K562 (cell line): ENCODE measurements around the gene MPV17L2. TPM values are rescaled to one million over a fixed set of nuclear protein-coding genes. Genes with fewer than 3 reads are reported as not detected.
A peak's percentile ranks its signal among the peaks of the same experiment; 100 is the strongest.

Experiments used
- E2F6 ChIP-seq, 2 experiments: IDR thresholded peaks; 2 replicates each; pipeline ENCODE4 v1.6.1; 2011; ENCODE audit warnings: borderline replicate concordance in 1 of 2, control low read depth in 1 of 2, low read depth in 1 of 2, low read length in 1 of 2, mild to moderate bottlenecking in 1 of 2, mixed read lengths in 1 of 2, moderate library complexity in 1 of 2; ENCODE audit not compliant: insufficient read depth in 1 of 2, insufficient read length in 1 of 2, poor library complexity in 1 of 2, severe bottlenecking in 1 of 2; ENCODE audit errors: extremely low read depth in 1 of 2
- FOXJ2 ChIP-seq: fragments of 200-800 bp; sonication (Bioruptor generic); IDR thresholded peaks from 2 replicates; pipeline ENCODE4 v1.6.1; 2016; ENCODE audit warnings: missing genetic modification characterization, missing compliant biosample characterization
- LCOR ChIP-seq: sonication (generic); formaldehyde crosslinking; IDR thresholded peaks from 2 replicates; pipeline ENCODE4 v1.8.0; 2022; ENCODE audit warnings: mild to moderate bottlenecking, missing genetic modification reagents
- MAFK ChIP-seq: IDR thresholded peaks from 2 replicates; pipeline ENCODE4 v1.6.1; 2011; ENCODE audit warnings: low read length, improper control_type of control experiment
- NCOA4 ChIP-seq: fragments of 450-650 bp; IDR thresholded peaks from 2 replicates; pipeline ENCODE4 v1.6.1; 2018; ENCODE audit warnings: mild to moderate bottlenecking; ENCODE audit not compliant: partially characterized antibody
- OTX1 ChIP-seq: fragments of 450-650 bp; formaldehyde crosslinking; IDR thresholded peaks from 2 replicates; pipeline ENCODE4 v1.4.0; 2022; ENCODE audit warnings: mild to moderate bottlenecking
- POLR2G ChIP-seq: fragments of 200-400 bp; formaldehyde crosslinking; IDR thresholded peaks from 2 replicates; pipeline ENCODE4 v1.6.1; 2017; ENCODE audit warnings: low read depth, mild to moderate bottlenecking, antibody characterized with exemption, low read length, moderate library complexity
- POLR2H ChIP-seq: IDR thresholded peaks from 2 replicates; pipeline ENCODE4 v1.6.1; 2016; ENCODE audit warnings: missing genetic modification characterization, low read depth, mild to moderate bottlenecking, control low read depth, missing compliant biosample characterization, moderate library complexity
- PRPF4 ChIP-seq: fragments of 200-400 bp; formaldehyde crosslinking; IDR thresholded peaks from one replicate; pipeline ENCODE4 v1.6.1; 2017; ENCODE audit warnings: low read length, low read depth, mild to moderate bottlenecking; ENCODE audit not compliant: insufficient read depth, poor library complexity, severe bottlenecking
- SAP30 ChIP-seq: fragments of 200-600 bp; sonication (generic); IDR thresholded peaks from 2 replicates; pipeline ENCODE4 v1.6.1; 2012; ENCODE audit warnings: borderline replicate concordance, low read depth, mild to moderate bottlenecking, moderate library complexity, low read length, control low read depth, inconsistent platforms; ENCODE audit not compliant: insufficient read depth, poor library complexity, severe bottlenecking
- SIX5 ChIP-seq, 2 experiments: IDR thresholded peaks; 2 replicates each; pipeline ENCODE4 v1.6.1; 2011; ENCODE audit warnings: low read length in 2 of 2, borderline replicate concordance in 1 of 2, low read depth in 1 of 2, mild to moderate bottlenecking in 1 of 2, moderate library complexity in 1 of 2; ENCODE audit not compliant: insufficient read depth in 1 of 2
- SMAD1 ChIP-seq: fragments of 150-350 bp; IDR thresholded peaks from 2 replicates; pipeline ENCODE4 v1.6.1; 2014; ENCODE audit warnings: low read length, low read depth; ENCODE audit not compliant: partially characterized antibody
- SRSF1 ChIP-seq: fragments of 200-400 bp; formaldehyde crosslinking; IDR thresholded peaks from 2 replicates; pipeline ENCODE4 v1.6.1; 2017; ENCODE audit warnings: mild to moderate bottlenecking, low read depth, low read length, moderate library complexity
- TAF1 ChIP-seq: IDR thresholded peaks from 2 replicates; pipeline ENCODE4 v1.6.1; 2011; ENCODE audit warnings: mild to moderate bottlenecking, low read length, moderate library complexity; ENCODE audit not compliant: insufficient read depth, control insufficient read depth, severe bottlenecking; ENCODE audit errors: extremely low read depth
- TCF3 ChIP-seq: sonication (generic); formaldehyde crosslinking; IDR thresholded peaks from 2 replicates; pipeline ENCODE4 v1.4.0; 2020; ENCODE audit warnings: mild to moderate bottlenecking, missing genetic modification reagents
- TCF7 ChIP-seq: sonication (generic); IDR thresholded peaks from 2 replicates; pipeline ENCODE4 v1.6.1; 2016; ENCODE audit warnings: antibody characterized with exemption, borderline replicate concordance
- ZBTB7A ChIP-seq: IDR thresholded peaks from 2 replicates; pipeline ENCODE4 v1.6.1; 2011; ENCODE audit warnings: low read depth, mild to moderate bottlenecking, low read length, moderate library complexity, borderline replicate concordance; ENCODE audit not compliant: control insufficient read depth
- ZNF24 ChIP-seq: fragments of 450-650 bp; IDR thresholded peaks from 2 replicates; pipeline ENCODE4 v1.6.1; 2016
- ZNF408 ChIP-seq: fragments of 250-450 bp; sonication (Bioruptor Pico); IDR thresholded peaks from 2 replicates; pipeline ENCODE4 v1.4.0; 2020; ENCODE audit warnings: low read depth, mild to moderate bottlenecking, moderate library complexity
- polyA plus RNA-seq, 8 experiments: library from polyadenylated mRNA; depleted of rRNA in 4 of 8; stranded (reverse) in 5 of 8; unstranded in 3 of 8; fragments of >200 nt; fragmentation: Nextera tagmentation in 2 of 8; fragmentation: Illumina TruSeq in 1 of 8; extraction: Ambion mirVana in 2 of 8; extraction: Trizol in 1 of 8; gene quantifications; 2 replicates each; pipeline versions ENCODE4 v1.2.1 to v1.2.3, GENCODE V29; 2011 to 2014; ENCODE audit warnings: inconsistent platforms in 1 of 8, missing spikeins in 1 of 8
- total RNA-seq, 7 experiments: library from RNA; depleted of rRNA in 6 of 7; stranded (reverse); fragments of >200 nt in 6 of 7; fragmentation: Illumina TruSeq in 2 of 7; extraction: Trizol in 2 of 7; gene quantifications; 2 replicates each; pipeline versions ENCODE4 v1.2.1 to v1.2.3, GENCODE V29; 2011 to 2021; ENCODE audit warnings: low replicate concordance in 1 of 7
- TF ChIP-seq, protein P1 (sequence below): fragments of 450-650 bp; IDR thresholded peaks from 2 replicates; pipeline ENCODE4 v1.6.1; 2017; ENCODE audit warnings: antibody characterized with exemption, mild to moderate bottlenecking
- TF ChIP-seq, protein P2 (sequence below): fragments of 450-650 bp; formaldehyde crosslinking; IDR thresholded peaks from 2 replicates; pipeline ENCODE4 v1.4.0; 2020; ENCODE audit warnings: mild to moderate bottlenecking

Gene MPV17L2
- total and polyA plus RNA-seq, 9 of the 15 experiments (the other 6 are each of a cell fraction or from before 2014, with no cell fraction given) = 10.6 to 60.2 (median 28.5) TPM

DNA sequence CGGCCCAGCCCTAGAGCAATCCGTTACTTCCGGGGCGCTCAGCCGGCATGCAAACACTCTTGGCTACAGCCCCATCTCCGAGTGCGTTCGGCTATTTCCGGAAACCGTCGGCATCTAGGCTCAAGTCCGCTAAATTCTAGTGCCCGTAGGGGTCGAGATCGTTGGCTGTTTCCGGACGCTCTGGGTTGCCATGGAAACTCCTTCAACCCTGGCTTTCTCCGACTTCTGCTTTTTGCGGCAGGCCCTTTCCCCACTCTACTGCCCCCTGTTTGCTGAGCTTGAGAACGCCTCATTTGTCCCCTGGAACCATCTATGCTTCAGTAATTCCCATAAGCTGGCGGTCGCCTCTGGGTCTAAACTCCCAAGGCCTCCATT, 40.6 kb upstream of the MPV17L2 start (continued):
- TF ChIP-seq SRSF1 (no peak), POLR2H (tag) (peak; percentile 85), TCF7 (no peak), PRPF4 (no peak), TCF3 (CRISPR knock-in tag) (0 out of 2 replicates have a peak, but pooled peaks have one; percentile 11), SMAD1 (no peak), ZNF24 (peak; percentile 71; the same call in 1 of the 2 replicates), OTX1 (CRISPR knock-in tag) (peak; percentile 34; the same call in 1 of the 2 replicates), ZBTB7A (peak; percentile 40; the same call in 1 of the 2 replicates), POLR2G (peak; percentile 60), FOXJ2 (peak; percentile 98), MAFK (peak; percentile 21; the same call in 1 of the 2 replicates), NCOA4 (no peak), ZNF408 (CRISPR knock-in tag) (no peak), SIX5 (IDR thresholded peaks at IDR 0.05; ENCODE audit: borderline replicate concordance in 1 of 2, insufficient read depth in 1 of 2, low read depth in 1 of 2, low read length in 2 of 2) (no peak), LCOR (0 out of 2 replicates have a peak, but pooled peaks have one; percentile 68), SAP30 (peak; percentile 50), E2F6 (IDR thresholded peaks at IDR 0.05; ENCODE audit: borderline replicate concordance in 1 of 2, extremely low read depth in 1 of 2, insufficient read depth in 1 of 2, insufficient read length in 1 of 2, low read depth in 1 of 2, low read length in 1 of 2, poor library complexity in 1 of 2, severe bottlenecking in 1 of 2) (peak in 1 of 2 experiments; percentile 27), TAF1 (peak; percentile 63)
- TF ChIP-seq, protein P1, sequence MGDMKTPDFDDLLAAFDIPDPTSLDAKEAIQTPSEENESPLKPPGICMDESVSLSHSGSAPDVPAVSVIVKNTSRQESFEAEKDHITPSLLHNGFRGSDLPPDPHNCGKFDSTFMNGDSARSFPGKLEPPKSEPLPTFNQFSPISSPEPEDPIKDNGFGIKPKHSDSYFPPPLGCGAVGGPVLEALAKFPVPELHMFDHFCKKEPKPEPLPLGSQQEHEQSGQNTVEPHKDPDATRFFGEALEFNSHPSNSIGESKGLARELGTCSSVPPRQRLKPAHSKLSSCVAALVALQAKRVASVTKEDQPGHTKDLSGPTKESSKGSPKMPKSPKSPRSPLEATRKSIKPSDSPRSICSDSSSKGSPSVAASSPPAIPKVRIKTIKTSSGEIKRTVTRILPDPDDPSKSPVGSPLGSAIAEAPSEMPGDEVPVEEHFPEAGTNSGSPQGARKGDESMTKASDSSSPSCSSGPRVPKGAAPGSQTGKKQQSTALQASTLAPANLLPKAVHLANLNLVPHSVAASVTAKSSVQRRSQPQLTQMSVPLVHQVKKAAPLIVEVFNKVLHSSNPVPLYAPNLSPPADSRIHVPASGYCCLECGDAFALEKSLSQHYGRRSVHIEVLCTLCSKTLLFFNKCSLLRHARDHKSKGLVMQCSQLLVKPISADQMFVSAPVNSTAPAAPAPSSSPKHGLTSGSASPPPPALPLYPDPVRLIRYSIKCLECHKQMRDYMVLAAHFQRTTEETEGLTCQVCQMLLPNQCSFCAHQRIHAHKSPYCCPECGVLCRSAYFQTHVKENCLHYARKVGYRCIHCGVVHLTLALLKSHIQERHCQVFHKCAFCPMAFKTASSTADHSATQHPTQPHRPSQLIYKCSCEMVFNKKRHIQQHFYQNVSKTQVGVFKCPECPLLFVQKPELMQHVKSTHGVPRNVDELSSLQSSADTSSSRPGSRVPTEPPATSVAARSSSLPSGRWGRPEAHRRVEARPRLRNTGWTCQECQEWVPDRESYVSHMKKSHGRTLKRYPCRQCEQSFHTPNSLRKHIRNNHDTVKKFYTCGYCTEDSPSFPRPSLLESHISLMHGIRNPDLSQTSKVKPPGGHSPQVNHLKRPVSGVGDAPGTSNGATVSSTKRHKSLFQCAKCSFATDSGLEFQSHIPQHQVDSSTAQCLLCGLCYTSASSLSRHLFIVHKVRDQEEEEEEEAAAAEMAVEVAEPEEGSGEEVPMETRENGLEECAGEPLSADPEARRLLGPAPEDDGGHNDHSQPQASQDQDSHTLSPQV = no peak
- TF ChIP-seq, protein P2, sequence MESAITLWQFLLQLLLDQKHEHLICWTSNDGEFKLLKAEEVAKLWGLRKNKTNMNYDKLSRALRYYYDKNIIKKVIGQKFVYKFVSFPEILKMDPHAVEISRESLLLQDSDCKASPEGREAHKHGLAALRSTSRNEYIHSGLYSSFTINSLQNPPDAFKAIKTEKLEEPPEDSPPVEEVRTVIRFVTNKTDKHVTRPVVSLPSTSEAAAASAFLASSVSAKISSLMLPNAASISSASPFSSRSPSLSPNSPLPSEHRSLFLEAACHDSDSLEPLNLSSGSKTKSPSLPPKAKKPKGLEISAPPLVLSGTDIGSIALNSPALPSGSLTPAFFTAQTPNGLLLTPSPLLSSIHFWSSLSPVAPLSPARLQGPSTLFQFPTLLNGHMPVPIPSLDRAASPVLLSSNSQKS (CRISPR knock-in tag) = 0 out of 2 replicates have a peak, but pooled peaks have one; percentile 46
